NCI-H226 (cell line): ENCODE data around the gene ZNF398.
"Not testable (repeated sequence)": the region's sequence is repeated elsewhere in the genome, so short reads cannot be mapped to it uniquely, and the experiment has no call there.

ENCODE experiments used
- DNase-seq: peaks from one replicate; pipeline ENCODE4 v3.0.0-alpha.2; 2015

The ZNF398 gene

GRCh38 chr7:149147072-149147751 is at the start of gene ZNF398:
Gene ZNF398, plus strand, starts transcription at chr7:149147453. Its CDS starts 290 bp downstream, at chr7:149147743.
- DNase-seq, result peak; percentile 47

- no peak for DNase-seq
These were observed 48.2 kb upstream of the ZNF398 start for GRCh38 chr7:149099058-149099457.

GRCh38 chr7:149100821-149101220 is 46.4 kb upstream of the ZNF398 start:
- no peak for DNase-seq

- no peak for DNase-seq
These were observed 44.6 kb upstream of the ZNF398 start for GRCh38 chr7:149102666-149103065.

- no peak for DNase-seq
These were observed 43.8 kb upstream of the ZNF398 start for GRCh38 chr7:149103424-149103823.

GRCh38 chr7:149104214-149104613 is 43.0 kb upstream of the ZNF398 start:
- no peak for DNase-seq

GRCh38 chr7:149104749-149105148 is 42.5 kb upstream of the ZNF398 start:
- no peak for DNase-seq

- DNase-seq, result peak; percentile 27
These were observed 37.3 kb upstream of the ZNF398 start for GRCh38 chr7:149109969-149110368.

GRCh38 chr7:149125189-149125862 is 21.9 kb upstream of the ZNF398 start:
- no peak for DNase-seq

GRCh38 chr7:149125863-149126661 is 21.2 kb upstream of the ZNF398 start, which contains the start of gene ZNF425:
Gene ZNF425, minus strand, starts transcription at chr7:149126324. Its CDS starts 111 bp downstream, at chr7:149126213.
- peak; percentile 91 for DNase-seq

- DNase-seq, result peak; percentile 32
These were observed 20.5 kb upstream of the ZNF398 start for GRCh38 chr7:149126662-149127266.

GRCh38 chr7:149130572-149131198 is 16.6 kb upstream of the ZNF398 start:
- no peak for DNase-seq

GRCh38 chr7:149133028-149133710 is 14.1 kb upstream of the ZNF398 start:
- DNase-seq, result no peak

- DNase-seq, result no peak
These were observed 11.1 kb upstream of the ZNF398 start for GRCh38 chr7:149136118-149136517.

- DNase-seq, result peak; percentile 37
These were observed 6.4 kb upstream of the ZNF398 start for GRCh38 chr7:149140831-149141230.

GRCh38 chr7:149141893-149142292 is 5.4 kb upstream of the ZNF398 start:
- peak; percentile 61 for DNase-seq

GRCh38 chr7:149144436-149144922 is 2.8 kb upstream of the ZNF398 start:
- DNase-seq, result not testable (repeated sequence)

- DNase-seq, result no peak
These were observed 2.0 kb upstream of the ZNF398 start for GRCh38 chr7:149145031-149145845.

GRCh38 chr7:149147752-149148653 is 750 bp downstream of the ZNF398 start:
- DNase-seq, result no peak

GRCh38 chr7:149150981-149151380 is 3.7 kb downstream of the ZNF398 start:
- DNase-seq, result no peak
